CD14-positive monocyte (primary cell): ENCODE results near the gene SH3PXD2A. TPM values are rescaled to one million over a fixed set of nuclear protein-coding genes. Genes with fewer than 3 reads are reported as not detected.

Experiments
- DNase-seq, 3 donors: peaks; one replicate each; pipeline ENCODE4 v3.0.0-alpha.2; 2011 to 2022
- H2AFZ ChIP-seq: 2 replicates; pipeline ENCODE4 v1.6.0; 2012; ENCODE audit warnings: mild to moderate bottlenecking, low read depth, low read length, inconsistent platforms; ENCODE audit not compliant: insufficient read depth, poor library complexity, severe bottlenecking
- H3K27ac ChIP-seq, 2 donors: 1 replicate in 1 of 2; 2 replicates in 1 of 2; pipeline ENCODE4 v1.5.1; 2012 to 2013; ENCODE audit warnings: low read length in 2 of 2, control low read depth in 1 of 2, inconsistent platforms in 1 of 2, low read depth in 1 of 2, mild to moderate bottlenecking in 1 of 2
- H3K27me3 ChIP-seq, 2 donors: one replicate each; pipeline versions ENCODE4 v1.6.0 to v1.6.1; 2011 to 2013; ENCODE audit warnings: low read length in 2 of 2; ENCODE audit not compliant: control insufficient read depth in 2 of 2, insufficient read depth in 2 of 2
- H3K36me3 ChIP-seq, 2 donors: replicated peaks in 1 of 2; 1 replicate in 1 of 2; 2 replicates in 1 of 2; pipeline versions ENCODE4 v1.5.1 to v1.6.1; 2012 to 2013; ENCODE audit warnings: low read length in 2 of 2, control low read depth in 1 of 2, inconsistent platforms in 1 of 2, mild to moderate bottlenecking in 1 of 2; ENCODE audit not compliant: insufficient read depth in 2 of 2, control insufficient read depth in 1 of 2
- H3K4me1 ChIP-seq, 2 donors: 1 replicate in 1 of 2; 2 replicates in 1 of 2; pipeline versions ENCODE4 v1.5.1 to v1.6.1; 2012 to 2013; ENCODE audit warnings: low read length in 2 of 2, control low read depth in 1 of 2, inconsistent platforms in 1 of 2, mild to moderate bottlenecking in 1 of 2, moderate library complexity in 1 of 2; ENCODE audit not compliant: insufficient read depth in 2 of 2, control insufficient read depth in 1 of 2
- H3K4me2 ChIP-seq: replicated peaks from 2 replicates; pipeline ENCODE3; 2012; ENCODE audit warnings: low read length, moderate library complexity, mild to moderate bottlenecking; ENCODE audit not compliant: poor library complexity, severe bottlenecking; ENCODE audit errors: extremely low read depth
- H3K4me3 ChIP-seq, 3 experiments: fragments of 200-600 bp in 1 of 3; sonication (generic) in 1 of 3; replicated peaks in 1 of 3; 1 replicate in 2 of 3; 2 replicates in 1 of 3; pipeline ENCODE4 v1.5.1; 2011 to 2013; ENCODE audit warnings: low read length in 3 of 3, mild to moderate bottlenecking in 3 of 3, control low read depth in 2 of 3, low read depth in 2 of 3, inconsistent platforms in 1 of 3, moderate library complexity in 1 of 3
- H3K79me2 ChIP-seq: 2 replicates; pipeline ENCODE4 v1.6.0; 2012; ENCODE audit warnings: mild to moderate bottlenecking, control low read depth, inconsistent platforms, low read length, moderate library complexity; ENCODE audit not compliant: insufficient read depth
- H3K9ac ChIP-seq: 2 replicates; pipeline ENCODE4 v1.6.0; 2017; ENCODE audit warnings: low read length, mild to moderate bottlenecking; ENCODE audit not compliant: insufficient read depth, poor library complexity, severe bottlenecking
- H3K9me3 ChIP-seq, 2 donors: replicated peaks in 1 of 2; 1 replicate in 1 of 2; 2 replicates in 1 of 2; pipeline versions ENCODE4 v1.5.1 to v1.6.1; 2012 to 2013; ENCODE audit warnings: low read length in 2 of 2, control low read depth in 1 of 2; ENCODE audit not compliant: control insufficient read depth in 1 of 2, insufficient read depth in 1 of 2
- H4K20me1 ChIP-seq: 2 replicates; pipeline ENCODE4 v1.6.0; 2012; ENCODE audit warnings: mild to moderate bottlenecking, low read length, control low read depth, moderate library complexity; ENCODE audit not compliant: insufficient read depth
- H3K27ac Mint-ChIP-seq, 7 donors: one replicate each; pipeline ENCODE4 v1.8.0; 2020; ENCODE audit warnings: mild to moderate bottlenecking in 7 of 7, mixed read lengths in 7 of 7, moderate library complexity in 6 of 7, inconsistent platforms in 2 of 7
- H3K27me3 Mint-ChIP-seq, 3 donors: one replicate each; pipeline ENCODE4 v1.8.0; 2021 to 2022; ENCODE audit warnings: low read depth in 3 of 3, mild to moderate bottlenecking in 3 of 3, mixed read lengths in 3 of 3, moderate library complexity in 3 of 3, inconsistent platforms in 1 of 3
- H3K36me3 Mint-ChIP-seq, 2 donors: one replicate each; pipeline ENCODE4 v1.8.0; 2020; ENCODE audit warnings: mixed read lengths in 2 of 2, inconsistent platforms in 1 of 2, mild to moderate bottlenecking in 1 of 2
- H3K4me1 Mint-ChIP-seq: one replicate; pipeline ENCODE4 v1.8.0; 2020; ENCODE audit warnings: mild to moderate bottlenecking, mixed read lengths
- H3K4me3 Mint-ChIP-seq, 2 donors: one replicate each; pipeline ENCODE4 v1.8.0; 2020; ENCODE audit warnings: mild to moderate bottlenecking in 2 of 2, mixed read lengths in 2 of 2, moderate library complexity in 1 of 2
- H3K9me3 Mint-ChIP-seq, 7 donors: one replicate each; pipeline ENCODE4 v1.8.0; 2020 to 2022; ENCODE audit warnings: mixed read lengths in 7 of 7, mild to moderate bottlenecking in 6 of 7, moderate library complexity in 6 of 7, inconsistent platforms in 2 of 7
- WGBS: methylation state at CpG from one replicate; pipeline ENCODE4 v1.1.5; 2013; ENCODE audit warnings: missing lambda C conversion rate; ENCODE audit not compliant: insufficient coverage; 5-methylcytosine and 5-hydroxymethylcytosine counted together
- intact Hi-C, 2 donors: fragments of 100-400 bp; cut with micrococcal nuclease; formaldehyde crosslinking; loops; one replicate each; pipeline versions ENCODE4 v1.15.0 to v1.15.1; 2023
- polyA plus RNA-seq, 3 donors: library from polyadenylated mRNA; depleted of rRNA in 1 of 3; unstranded in 2 of 3; stranded (reverse) in 1 of 3; fragments of 300-500 nt in 2 of 3; fragments of >200 nt in 1 of 3; fragmentation: Illumina TruSeq in 2 of 3; gene quantifications; 1 replicate in 2 of 3; 2 replicates in 1 of 3; pipeline ENCODE4 v1.2.3, GENCODE V29; 2012 to 2021
- TF ChIP-seq, protein P1 (sequence below): fragments of 200-600 bp; IDR thresholded peaks from one replicate; pipeline ENCODE4 v1.8.0; 2022; ENCODE audit warnings: antibody characterized with exemption, mild to moderate bottlenecking

SH3PXD2A gene
- polyA plus RNA-seq, 3 donors: 0.01 to 0.76 (median 0.05) TPM

DNA sequence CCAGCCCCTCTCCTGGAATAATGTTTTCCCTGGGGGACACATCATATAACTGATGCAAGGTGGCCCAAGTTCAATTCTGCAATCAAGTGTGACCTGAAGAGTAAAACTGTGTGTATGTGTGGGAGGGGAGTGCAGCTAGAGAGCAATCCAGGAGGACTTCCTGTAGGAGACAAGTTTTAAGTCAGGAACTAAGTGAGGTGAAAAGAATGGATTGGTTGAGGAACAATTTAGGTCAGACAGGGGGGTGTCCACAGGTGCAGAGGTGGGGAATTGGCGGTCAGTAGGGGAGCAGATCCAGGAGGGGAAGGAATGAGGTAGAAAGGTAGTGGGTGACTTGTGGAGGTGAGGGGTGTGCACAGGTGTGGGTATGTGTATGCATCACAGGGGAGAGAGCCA, 279.3 kb downstream of the SH3PXD2A start:
- Mint-ChIP-seq H3K27ac (no peak overlapping the region), H3K27me3 (peaks cover 2 to 9% (median 3%) of the 10 kb centered on the region in 3 donors), H3K9me3 (no peaks in the 10 kb centered on the region), H3K36me3 (no peaks in the 10 kb centered on the region), H3K4me1 (no peaks in the 10 kb centered on the region), H3K4me3 (no peak overlapping the region)
- intact Hi-C loops: no loop called here
- no peak for DNase-seq
- Histone ChIP-seq H3K36me3 (no peaks in the 10 kb centered on the region), H4K20me1 (no peaks in the 10 kb centered on the region), H3K9me3 (no peaks in the 10 kb centered on the region), H2AFZ (no peak overlapping the region), H3K9ac (no peak overlapping the region), H3K27ac (no peak overlapping the region), H3K27me3 (peaks cover 0 to 3% of the 10 kb centered on the region in 2 donors), H3K4me2 (no peak overlapping the region), H3K79me2 (no peaks in the 10 kb centered on the region), H3K4me3 (no peak overlapping the region), H3K4me1 (no peaks in the 10 kb centered on the region)
- TF ChIP-seq, protein P1, sequence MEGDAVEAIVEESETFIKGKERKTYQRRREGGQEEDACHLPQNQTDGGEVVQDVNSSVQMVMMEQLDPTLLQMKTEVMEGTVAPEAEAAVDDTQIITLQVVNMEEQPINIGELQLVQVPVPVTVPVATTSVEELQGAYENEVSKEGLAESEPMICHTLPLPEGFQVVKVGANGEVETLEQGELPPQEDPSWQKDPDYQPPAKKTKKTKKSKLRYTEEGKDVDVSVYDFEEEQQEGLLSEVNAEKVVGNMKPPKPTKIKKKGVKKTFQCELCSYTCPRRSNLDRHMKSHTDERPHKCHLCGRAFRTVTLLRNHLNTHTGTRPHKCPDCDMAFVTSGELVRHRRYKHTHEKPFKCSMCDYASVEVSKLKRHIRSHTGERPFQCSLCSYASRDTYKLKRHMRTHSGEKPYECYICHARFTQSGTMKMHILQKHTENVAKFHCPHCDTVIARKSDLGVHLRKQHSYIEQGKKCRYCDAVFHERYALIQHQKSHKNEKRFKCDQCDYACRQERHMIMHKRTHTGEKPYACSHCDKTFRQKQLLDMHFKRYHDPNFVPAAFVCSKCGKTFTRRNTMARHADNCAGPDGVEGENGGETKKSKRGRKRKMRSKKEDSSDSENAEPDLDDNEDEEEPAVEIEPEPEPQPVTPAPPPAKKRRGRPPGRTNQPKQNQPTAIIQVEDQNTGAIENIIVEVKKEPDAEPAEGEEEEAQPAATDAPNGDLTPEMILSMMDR: no peak
- WGBS: 100% methylated on average over 1 of the region's 1 CpG

- no peak overlapping the region for H2AFZ ChIP-seq
- no peak overlapping the region for H3K27ac ChIP-seq
- H3K4me1 ChIP-seq: no peaks in the 10 kb centered on the region
- TF ChIP-seq, protein P1: no peak
- no peaks in the 10 kb centered on the region for H4K20me1 ChIP-seq
- WGBS: 70% methylated on average over 2 of the region's 6 CpGs
- no peaks in the 10 kb centered on the region for H3K4me1 Mint-ChIP-seq
- no peaks in the 10 kb centered on the region for H3K9me3 ChIP-seq
- no peak overlapping the region for H3K4me3 ChIP-seq
- H3K79me2 ChIP-seq: no peaks in the 10 kb centered on the region
- H3K27me3 ChIP-seq: peaks cover 0 to 3% of the 10 kb centered on the region in 2 donors
- H3K27me3 Mint-ChIP-seq: peaks cover 2 to 9% (median 3%) of the 10 kb centered on the region in 3 donors
- no peaks in the 10 kb centered on the region for H3K9me3 Mint-ChIP-seq
- no peaks in the 10 kb centered on the region for H3K36me3 Mint-ChIP-seq
- no peaks in the 10 kb centered on the region for H3K36me3 ChIP-seq
- peak overlapping the region in 1 of 7 donors; percentile 64 for H3K27ac Mint-ChIP-seq
- intact Hi-C loops: no loop called here
- no peak for DNase-seq
- no peak overlapping the region for H3K4me2 ChIP-seq
- H3K9ac ChIP-seq: no peak overlapping the region
- H3K4me3 Mint-ChIP-seq: no peak overlapping the region
Measured at GRCh38 chr10:103575416-103576075, 279.8 kb downstream of the SH3PXD2A start.
